ENCODE results near the gene NKX6-2. TPM values are rescaled to one million over a fixed set of nuclear protein-coding genes. Genes with fewer than 3 reads are reported as not detected.
"Not testable (repeated sequence)": the region's sequence is repeated elsewhere in the genome, so short reads cannot be mapped to it uniquely, and the experiment has no call there.

NKX6-2 gene
- polyA plus RNA-seq, 4 donors = 6.4 to 8.4 (median 7.2) TPM

- DNase-seq (ENCODE audit: low read depth in 4 of 4, low spot score in 3 of 4) = no peak
These were observed 13.9 kb upstream of the NKX6-2 start for GRCh38 chr10:132799865-132800264.

GRCh38 chr10:132798876-132799275 is 12.9 kb upstream of the NKX6-2 start:
- DNase-seq (ENCODE audit: low read depth in 4 of 4, low spot score in 3 of 4) = no peak

- no peak for DNase-seq (ENCODE audit: low read depth in 4 of 4, low spot score in 3 of 4)
These were observed 12.5 kb upstream of the NKX6-2 start for GRCh38 chr10:132798403-132798802.

GRCh38 chr10:132797986-132798385 is 12.0 kb upstream of the NKX6-2 start:
- not testable (repeated sequence) for DNase-seq (ENCODE audit: low read depth in 4 of 4, low spot score in 3 of 4)

GRCh38 chr10:132796846-132797245 is 10.9 kb upstream of the NKX6-2 start:
- DNase-seq (ENCODE audit: low read depth in 4 of 4, low spot score in 3 of 4) = no peak

- DNase-seq (ENCODE audit: low read depth in 4 of 4, low spot score in 3 of 4) = no peak
These were observed 8.2 kb upstream of the NKX6-2 start for GRCh38 chr10:132793871-132794849.

- DNase-seq (ENCODE audit: low read depth in 4 of 4, low spot score in 3 of 4) = no peak
These were observed 7.3 kb upstream of the NKX6-2 start for GRCh38 chr10:132793213-132793612.

- no peak for DNase-seq (ENCODE audit: low read depth in 4 of 4, low spot score in 3 of 4)
These were observed 6.8 kb upstream of the NKX6-2 start for GRCh38 chr10:132792796-132793195.

- DNase-seq (ENCODE audit: low read depth in 4 of 4, low spot score in 3 of 4) = not testable (repeated sequence)
These were observed 6.2 kb upstream of the NKX6-2 start for GRCh38 chr10:132792099-132792498.

GRCh38 chr10:132790934-132791829 is 5.2 kb upstream of the NKX6-2 start:
- no peak for DNase-seq (ENCODE audit: low read depth in 4 of 4, low spot score in 3 of 4)

- DNase-seq (ENCODE audit: low read depth in 4 of 4, low spot score in 3 of 4) = no peak
These were observed 4.5 kb upstream of the NKX6-2 start for GRCh38 chr10:132790470-132790869.

- DNase-seq (ENCODE audit: low read depth in 4 of 4, low spot score in 3 of 4) = no peak
These were observed 3.8 kb upstream of the NKX6-2 start for GRCh38 chr10:132789659-132790148.

- no peak for DNase-seq (ENCODE audit: low read depth in 4 of 4, low spot score in 3 of 4)
These were observed 2.9 kb upstream of the NKX6-2 start for GRCh38 chr10:132788831-132789219.

GRCh38 chr10:132788180-132788830 is 2.4 kb upstream of the NKX6-2 start:
- no peak for DNase-seq (ENCODE audit: low read depth in 4 of 4, low spot score in 3 of 4)

GRCh38 chr10:132787495-132788179 is 1.7 kb upstream of the NKX6-2 start:
- DNase-seq (ENCODE audit: low read depth in 4 of 4, low spot score in 3 of 4) = no peak

- no peak for DNase-seq (ENCODE audit: low read depth in 4 of 4, low spot score in 3 of 4)
These were observed 1.0 kb upstream of the NKX6-2 start for GRCh38 chr10:132786884-132787494.

GRCh38 chr10:132786476-132786883 is 533 bp upstream of the NKX6-2 start:
- DNase-seq (ENCODE audit: low read depth in 4 of 4, low spot score in 3 of 4) = no peak

GRCh38 chr10:132784866-132785722 is 853 bp downstream of the NKX6-2 start:
- no peak for DNase-seq (ENCODE audit: low read depth in 4 of 4, low spot score in 3 of 4)

Measured in right renal pelvis (tissue), 4 donors.